GM12873 (cell line): ENCODE data around the gene RPS23.

Experiments
- TF ChIP-seq, protein P1 (sequence below): IDR thresholded peaks from 2 replicates; pipeline ENCODE4 v1.5.1; 2012; ENCODE audit warnings: low read depth, mild to moderate bottlenecking, moderate library complexity, low read length, control low read depth; ENCODE audit not compliant: insufficient read depth; ENCODE audit errors: missing control alignments

RPS23 gene

GRCh38 chr5:82301190-82301589 is 23.0 kb upstream of the RPS23 start:
- TF ChIP-seq, protein P1, sequence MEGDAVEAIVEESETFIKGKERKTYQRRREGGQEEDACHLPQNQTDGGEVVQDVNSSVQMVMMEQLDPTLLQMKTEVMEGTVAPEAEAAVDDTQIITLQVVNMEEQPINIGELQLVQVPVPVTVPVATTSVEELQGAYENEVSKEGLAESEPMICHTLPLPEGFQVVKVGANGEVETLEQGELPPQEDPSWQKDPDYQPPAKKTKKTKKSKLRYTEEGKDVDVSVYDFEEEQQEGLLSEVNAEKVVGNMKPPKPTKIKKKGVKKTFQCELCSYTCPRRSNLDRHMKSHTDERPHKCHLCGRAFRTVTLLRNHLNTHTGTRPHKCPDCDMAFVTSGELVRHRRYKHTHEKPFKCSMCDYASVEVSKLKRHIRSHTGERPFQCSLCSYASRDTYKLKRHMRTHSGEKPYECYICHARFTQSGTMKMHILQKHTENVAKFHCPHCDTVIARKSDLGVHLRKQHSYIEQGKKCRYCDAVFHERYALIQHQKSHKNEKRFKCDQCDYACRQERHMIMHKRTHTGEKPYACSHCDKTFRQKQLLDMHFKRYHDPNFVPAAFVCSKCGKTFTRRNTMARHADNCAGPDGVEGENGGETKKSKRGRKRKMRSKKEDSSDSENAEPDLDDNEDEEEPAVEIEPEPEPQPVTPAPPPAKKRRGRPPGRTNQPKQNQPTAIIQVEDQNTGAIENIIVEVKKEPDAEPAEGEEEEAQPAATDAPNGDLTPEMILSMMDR: no peak

DNA sequence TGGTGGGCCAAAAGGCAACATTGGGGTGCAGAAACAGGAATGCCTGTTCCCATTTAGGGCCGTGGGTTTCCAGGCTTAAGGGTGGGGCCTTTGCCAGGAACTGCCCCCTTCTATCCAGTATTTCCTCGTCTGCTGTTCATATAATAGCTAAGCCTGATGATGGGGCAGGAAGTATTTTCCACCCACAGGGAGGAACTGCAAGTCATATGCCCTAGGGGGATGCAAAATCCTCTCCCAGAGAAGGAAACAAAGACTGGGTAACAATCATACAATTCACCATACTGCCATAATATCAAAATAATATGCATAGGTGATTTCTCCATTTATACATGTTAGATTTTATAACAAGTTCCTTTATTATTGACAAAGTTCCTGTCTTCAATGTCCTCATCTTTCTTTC is 20.5 kb upstream of the RPS23 start:
- TF ChIP-seq, protein P1: no peak

GRCh38 chr5:82297711-82298110 is 19.6 kb upstream of the RPS23 start:
- TF ChIP-seq, protein P1: no peak

DNA sequence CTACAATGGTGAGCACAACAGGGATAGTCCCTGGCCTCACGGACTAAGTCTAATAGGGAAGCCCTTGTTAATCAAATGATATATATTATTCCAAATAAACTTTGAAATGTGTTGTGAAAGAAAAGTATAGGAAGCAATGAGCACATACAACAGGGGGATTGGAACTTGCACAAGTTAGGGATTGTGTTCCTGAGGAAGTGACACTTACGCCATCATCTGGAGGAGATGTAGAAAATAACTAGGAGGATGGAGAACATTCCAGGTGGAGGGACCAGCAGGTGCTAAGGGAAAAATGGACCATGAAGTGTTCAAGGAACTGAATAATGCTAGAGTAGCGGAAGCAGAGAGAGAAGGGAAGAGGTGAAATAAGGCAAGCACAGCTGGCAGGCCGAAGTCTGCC is 18.8 kb upstream of the RPS23 start:
- TF ChIP-seq, protein P1: no peak

DNA sequence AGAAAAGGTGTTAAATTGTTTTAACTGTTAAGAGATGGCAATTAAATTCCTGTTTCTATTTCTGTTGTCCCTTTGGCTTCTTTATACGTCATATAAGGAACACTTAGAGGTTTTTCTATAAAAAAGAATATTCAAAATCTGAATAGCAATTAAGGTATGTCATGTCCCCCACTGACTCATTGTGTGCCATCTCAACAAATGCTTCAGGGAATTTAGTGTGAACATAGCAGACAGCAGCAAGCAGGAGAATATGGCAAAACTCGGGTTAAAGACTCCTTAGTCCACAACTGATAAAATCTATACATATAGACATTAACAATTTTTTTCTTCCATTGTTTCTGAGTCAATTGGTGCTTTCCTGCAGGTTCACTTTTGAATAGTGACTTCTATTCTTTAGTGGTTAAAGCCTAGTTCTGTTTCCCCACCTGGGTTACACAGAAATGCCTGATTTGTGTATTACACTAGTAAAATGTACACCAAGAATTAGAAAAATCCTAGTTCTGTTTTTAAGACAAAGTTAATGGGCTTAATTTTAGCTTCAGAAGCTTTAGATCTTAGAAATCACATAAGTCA is 17.9 kb upstream of the RPS23 start:
- TF ChIP-seq, protein P1: no peak

DNA sequence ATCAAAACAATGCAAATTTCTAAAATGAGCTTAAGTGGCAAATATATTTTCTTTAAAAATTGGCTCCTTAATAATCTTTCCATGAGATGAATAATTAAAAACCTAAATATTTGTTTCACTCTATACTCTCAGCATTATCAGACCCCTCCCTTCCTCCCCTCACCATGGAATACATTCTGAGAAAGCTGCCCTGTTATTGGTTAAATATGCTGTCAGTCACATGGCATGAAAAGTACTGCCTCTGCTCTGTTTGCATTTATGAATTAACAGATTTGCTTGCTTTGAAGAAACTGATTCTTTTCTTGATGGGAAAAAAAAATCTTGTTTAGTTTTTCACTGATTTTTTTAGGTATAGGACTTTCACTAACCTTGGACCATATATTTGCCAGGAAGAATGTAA is 17.0 kb upstream of the RPS23 start:
- TF ChIP-seq, protein P1: no peak

- TF ChIP-seq, protein P1: no peak
Observed at GRCh38 chr5:82291420-82291819, 13.3 kb upstream of the RPS23 start.
